ENCODE data around the gene JMY. TPM values are rescaled to one million over a fixed set of nuclear protein-coding genes. Genes with fewer than 3 reads are reported as not detected.

Gene JMY
- total RNA-seq, 2 donors from 2014 or later = 10.6 to 13.6 TPM

GRCh38 chr5:79263290-79263689 is 27.4 kb downstream of the JMY start:
- peaks cover 0 to 11% of the 10 kb centered on the region in 2 donors for H3K4me1 ChIP-seq
- no peaks in the 10 kb centered on the region for H3K27me3 ChIP-seq
- no peaks in the 10 kb centered on the region for H3K36me3 ChIP-seq
- TF ChIP-seq, protein P1, sequence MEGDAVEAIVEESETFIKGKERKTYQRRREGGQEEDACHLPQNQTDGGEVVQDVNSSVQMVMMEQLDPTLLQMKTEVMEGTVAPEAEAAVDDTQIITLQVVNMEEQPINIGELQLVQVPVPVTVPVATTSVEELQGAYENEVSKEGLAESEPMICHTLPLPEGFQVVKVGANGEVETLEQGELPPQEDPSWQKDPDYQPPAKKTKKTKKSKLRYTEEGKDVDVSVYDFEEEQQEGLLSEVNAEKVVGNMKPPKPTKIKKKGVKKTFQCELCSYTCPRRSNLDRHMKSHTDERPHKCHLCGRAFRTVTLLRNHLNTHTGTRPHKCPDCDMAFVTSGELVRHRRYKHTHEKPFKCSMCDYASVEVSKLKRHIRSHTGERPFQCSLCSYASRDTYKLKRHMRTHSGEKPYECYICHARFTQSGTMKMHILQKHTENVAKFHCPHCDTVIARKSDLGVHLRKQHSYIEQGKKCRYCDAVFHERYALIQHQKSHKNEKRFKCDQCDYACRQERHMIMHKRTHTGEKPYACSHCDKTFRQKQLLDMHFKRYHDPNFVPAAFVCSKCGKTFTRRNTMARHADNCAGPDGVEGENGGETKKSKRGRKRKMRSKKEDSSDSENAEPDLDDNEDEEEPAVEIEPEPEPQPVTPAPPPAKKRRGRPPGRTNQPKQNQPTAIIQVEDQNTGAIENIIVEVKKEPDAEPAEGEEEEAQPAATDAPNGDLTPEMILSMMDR (IDR thresholded peaks at IDR 0.05) = no peak
- H3K27ac ChIP-seq = no peak overlapping the region
- no peaks in the 10 kb centered on the region for H3K9me3 ChIP-seq
- no peak for DNase-seq (ENCODE audit: low spot score)
- H3K4me3 ChIP-seq = no peak overlapping the region

DNA sequence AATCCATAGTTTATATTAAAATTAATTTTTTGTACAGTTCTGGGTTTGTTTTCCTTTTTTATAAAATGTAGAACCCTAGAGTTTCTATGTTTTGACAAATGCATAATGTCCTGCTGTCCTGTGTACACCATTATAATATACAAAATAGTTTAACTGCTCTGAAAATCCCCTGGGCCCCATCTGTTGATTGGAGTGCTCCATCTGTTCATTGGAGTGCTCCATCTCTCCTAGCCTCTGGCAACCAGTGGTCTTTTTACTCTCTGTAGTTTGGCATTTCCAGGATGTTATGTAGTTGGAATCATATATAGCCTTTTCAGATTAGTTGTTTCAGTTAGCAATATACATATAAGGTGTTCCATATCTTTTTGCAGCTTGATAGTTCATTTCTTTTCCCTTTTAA is 31.2 kb downstream of the JMY start:
- Histone ChIP-seq H3K4me1 (no peaks in the 10 kb centered on the region), H3K27me3 (no peaks in the 10 kb centered on the region), H3K4me3 (no peak overlapping the region), H3K9me3 (no peaks in the 10 kb centered on the region), H3K27ac (no peak overlapping the region), H3K36me3 (no peaks in the 10 kb centered on the region)
- TF ChIP-seq, protein P1 (IDR thresholded peaks at IDR 0.05) = no peak
- no peak for DNase-seq (ENCODE audit: low spot score)

DNA sequence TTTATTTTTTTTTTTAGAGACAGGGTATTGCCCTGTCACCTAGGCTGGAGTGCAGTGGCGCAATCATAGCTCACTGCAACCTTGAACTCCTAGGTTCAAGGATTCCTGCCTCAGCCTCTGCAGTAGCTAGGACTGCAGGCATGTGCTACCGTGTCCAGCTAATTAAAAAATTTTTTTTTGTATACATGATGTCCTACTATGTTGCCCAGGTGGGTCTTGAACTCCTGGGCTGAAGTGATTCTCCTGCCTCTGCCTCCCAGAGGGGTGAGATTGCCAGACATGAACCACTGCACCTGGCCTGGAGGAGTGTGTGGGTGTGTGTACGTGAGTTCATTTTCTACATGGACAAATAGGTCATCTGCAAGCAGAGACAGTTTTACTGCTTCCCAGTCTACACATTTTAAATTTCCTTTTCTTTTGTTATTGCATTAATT is 33.8 kb downstream of the JMY start:
- Histone ChIP-seq H3K9me3 (no peaks in the 10 kb centered on the region), H3K4me3 (no peak overlapping the region), H3K4me1 (no peaks in the 10 kb centered on the region), H3K27ac (no peak overlapping the region), H3K36me3 (no peaks in the 10 kb centered on the region), H3K27me3 (no peaks in the 10 kb centered on the region)
- TF ChIP-seq, protein P1 (IDR thresholded peaks at IDR 0.05) = no peak
- DNase-seq (ENCODE audit: low spot score) = no peak

- H3K4me3 ChIP-seq = no peak overlapping the region
- no peaks in the 10 kb centered on the region for H3K9me3 ChIP-seq
- no peak overlapping the region for H3K27ac ChIP-seq
- H3K4me1 ChIP-seq = no peaks in the 10 kb centered on the region
- TF ChIP-seq, protein P1 (IDR thresholded peaks at IDR 0.05) = no peak
- no peaks in the 10 kb centered on the region for H3K27me3 ChIP-seq
- H3K36me3 ChIP-seq = peaks cover 4% of the 10 kb centered on the region
- DNase-seq (ENCODE audit: low spot score) = no peak
These were observed 37.4 kb downstream of the JMY start for GRCh38 chr5:79273341-79273740.

- Histone ChIP-seq H3K36me3 (no peaks in the 10 kb centered on the region), H3K27ac (no peak overlapping the region), H3K9me3 (no peaks in the 10 kb centered on the region), H3K4me1 (no peaks in the 10 kb centered on the region), H3K27me3 (no peaks in the 10 kb centered on the region), H3K4me3 (no peak overlapping the region)
- TF ChIP-seq, protein P1 (IDR thresholded peaks at IDR 0.05) = no peak
- DNase-seq (ENCODE audit: low spot score) = no peak
These were observed 48.9 kb downstream of the JMY start for GRCh38 chr5:79284846-79285245.

GRCh38 chr5:79285285-79285684 is 49.4 kb downstream of the JMY start:
- Histone ChIP-seq H3K36me3 (peaks cover under 1% of the 10 kb centered on the region), H3K27me3 (no peaks in the 10 kb centered on the region), H3K4me1 (no peaks in the 10 kb centered on the region), H3K4me3 (no peak overlapping the region), H3K27ac (no peak overlapping the region), H3K9me3 (no peaks in the 10 kb centered on the region)
- TF ChIP-seq, protein P1 (IDR thresholded peaks at IDR 0.05) = no peak
- no peak for DNase-seq (ENCODE audit: low spot score)
